ENCODE measurements around the gene AKT1. TPM values are rescaled to one million over a fixed set of nuclear protein-coding genes. Genes with fewer than 3 reads are reported as not detected.
A peak's percentile ranks its signal among the peaks of the same experiment; 100 is the strongest.

AKT1 gene
- total RNA-seq, 1 experiment from 2014 or later, result 176 TPM

GRCh38 chr14:104799244-104800014, 3.9 kb upstream of the AKT1 start:
- DNase-seq (ENCODE audit: low read depth in 1 of 2, low spot score in 2 of 2), result no peak
- Histone ChIP-seq H3K4me3 (no peak overlapping the region), H3K9me3 (replicated peaks) (0 out of 2 replicates have a peak, but pooled peaks cover under 1% of the 10 kb centered on the region)

DNA sequence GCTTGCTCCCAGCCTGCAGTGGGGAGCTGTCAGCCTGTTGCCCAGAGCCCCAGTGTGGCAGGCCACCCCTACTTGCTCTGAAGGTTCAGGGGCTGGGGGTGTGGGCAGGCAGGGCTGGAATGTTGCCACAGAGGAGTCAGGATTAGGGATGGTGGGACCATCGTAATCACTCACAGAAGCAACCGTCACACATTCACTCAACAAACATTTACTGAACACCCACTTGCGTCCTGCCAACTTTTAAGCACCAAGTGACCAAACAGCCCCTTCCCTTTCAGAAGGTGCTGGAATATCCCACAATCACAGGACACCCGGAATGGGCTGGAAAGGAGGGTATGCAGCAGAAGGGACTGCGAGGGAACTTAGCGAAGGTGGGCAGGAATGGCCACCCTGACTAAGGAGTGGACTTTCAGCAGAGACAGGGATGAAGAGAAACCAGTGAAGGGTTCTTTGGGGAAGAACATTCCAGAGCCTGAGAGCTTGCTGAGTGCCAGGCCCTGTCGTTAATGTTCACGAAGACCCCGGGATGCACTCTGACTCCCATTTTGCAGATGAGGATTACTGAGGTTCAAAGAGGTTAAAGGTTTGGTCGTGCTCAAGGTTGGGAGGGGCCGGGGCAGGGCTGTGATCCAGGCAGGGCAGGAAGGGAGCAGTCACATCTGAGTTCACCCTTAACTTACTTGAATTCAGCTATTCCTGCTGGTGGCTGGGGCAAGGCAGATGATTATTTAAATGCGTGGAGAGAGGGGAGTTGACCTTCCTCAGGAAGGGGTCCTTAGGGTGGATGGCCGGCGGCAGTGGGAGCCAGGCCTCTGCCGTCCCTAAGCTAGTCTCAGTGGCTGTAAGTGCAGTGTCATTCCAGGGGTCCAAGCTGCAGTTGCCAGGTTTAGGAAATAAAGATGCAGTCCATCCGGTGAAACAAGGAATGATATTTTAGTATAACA, 3.0 kb upstream of the AKT1 start:
- Histone ChIP-seq H3K4me1 (replicated peaks) (peaks cover 39% of the 10 kb centered on the region), H3K36me3 (peaks cover 14% of the 10 kb centered on the region), H3K4me3 (no peak overlapping the region), H3K27me3 (replicated peaks) (no peaks in the 10 kb centered on the region), H3K27ac (no peak overlapping the region), H3K9me3 (replicated peaks) (0 out of 2 replicates have a peak, but pooled peaks cover 2% of the 10 kb centered on the region)
- DNase-seq (ENCODE audit: low read depth in 1 of 2, low spot score in 2 of 2), result no peak

More at GRCh38 chr14:104799244-104800014, 3.9 kb upstream of the AKT1 start:
- peaks cover 31% of the 10 kb centered on the region for H3K4me1 ChIP-seq (replicated peaks)
- no peaks in the 10 kb centered on the region for H3K27me3 ChIP-seq (replicated peaks)
- H3K27ac ChIP-seq, result no peak overlapping the region
- peaks cover 6% of the 10 kb centered on the region for H3K36me3 ChIP-seq

DNA sequence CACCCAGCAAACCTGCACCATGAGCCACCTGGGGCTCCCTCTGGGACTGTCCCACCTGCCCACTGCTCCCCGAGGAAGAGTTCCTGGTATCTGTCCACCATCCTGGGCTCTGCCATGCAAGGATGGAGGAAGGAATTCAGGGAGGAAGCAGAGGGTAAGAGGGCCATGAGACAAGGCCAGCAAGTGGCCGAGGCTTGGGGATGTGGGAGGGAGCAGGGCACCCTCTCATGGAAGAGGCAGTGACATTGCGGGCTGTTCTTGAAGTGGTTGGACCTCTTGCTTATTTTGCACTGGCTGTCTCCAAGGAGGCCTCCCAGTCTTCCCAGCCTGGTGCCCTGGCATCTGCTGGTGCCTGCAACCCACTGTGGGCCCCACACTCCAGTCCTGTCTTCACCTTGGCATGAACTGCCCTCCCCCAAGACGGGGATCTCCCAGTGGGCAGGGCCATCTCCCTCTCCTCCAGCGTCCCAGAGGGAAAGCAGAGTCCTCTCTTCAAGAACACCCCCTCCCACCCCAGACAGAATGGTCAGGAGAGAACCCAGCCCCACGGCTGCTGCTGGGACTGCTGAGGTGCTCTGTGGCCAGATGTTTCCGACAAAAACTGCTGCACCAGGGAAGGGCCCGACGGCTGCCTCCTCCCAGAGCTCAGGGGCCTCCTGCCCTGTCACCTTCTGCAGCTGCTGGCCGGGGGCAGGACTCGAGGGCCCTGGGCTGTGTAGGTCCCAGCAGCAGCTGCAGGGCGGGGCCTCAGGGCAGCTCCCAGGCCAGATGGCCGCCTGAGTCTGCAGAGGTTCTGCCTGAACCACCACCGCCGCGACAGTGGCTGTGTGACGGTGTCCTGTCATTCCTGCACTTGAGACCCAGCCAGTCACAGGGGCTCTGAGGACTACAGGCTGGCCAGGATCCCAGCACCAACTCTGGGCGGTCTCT, 1.8 kb upstream of the AKT1 start:
- H3K4me1 ChIP-seq (replicated peaks), result peaks cover 42% of the 10 kb centered on the region
- no peak for DNase-seq (ENCODE audit: low read depth in 1 of 2, low spot score in 2 of 2)
- no peak overlapping the region for H3K27ac ChIP-seq
- no peak overlapping the region for H3K4me3 ChIP-seq
- H3K27me3 ChIP-seq (replicated peaks), result no peaks in the 10 kb centered on the region
- H3K36me3 ChIP-seq, result peaks cover 24% of the 10 kb centered on the region
- H3K9me3 ChIP-seq (replicated peaks), result 0 out of 2 replicates have a peak, but pooled peaks cover 2% of the 10 kb centered on the region

DNA sequence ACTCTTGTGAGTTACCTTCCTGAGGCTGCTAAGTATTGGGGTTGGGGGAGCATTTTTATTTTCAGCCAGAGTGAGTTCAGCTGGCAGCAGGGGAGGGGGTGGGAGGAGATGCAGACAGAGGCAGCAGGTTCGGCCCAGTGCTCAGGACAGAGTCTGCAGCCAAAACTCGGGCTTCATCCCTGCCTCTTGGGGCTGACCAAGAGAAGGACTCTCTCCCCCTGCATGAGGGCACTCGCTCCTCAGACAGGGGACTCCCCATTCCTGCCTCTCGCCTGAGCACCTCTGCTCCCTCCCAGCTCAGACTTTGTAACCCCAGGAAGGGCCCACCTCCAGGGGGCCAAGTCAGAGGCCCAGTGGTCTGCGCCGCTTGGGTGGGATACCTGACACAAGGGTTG, 1.1 kb upstream of the AKT1 start:
- H3K27me3 ChIP-seq (replicated peaks), result no peaks in the 10 kb centered on the region
- H3K4me1 ChIP-seq (replicated peaks), result peaks cover 42% of the 10 kb centered on the region
- H3K36me3 ChIP-seq, result peaks cover 31% of the 10 kb centered on the region
- 0 out of 2 replicates have a peak, but pooled peaks cover 2% of the 10 kb centered on the region for H3K9me3 ChIP-seq (replicated peaks)
- DNase-seq (ENCODE audit: low read depth in 1 of 2, low spot score in 2 of 2), result no peak
- H3K4me3 ChIP-seq, result no peak overlapping the region
- H3K27ac ChIP-seq, result no peak overlapping the region

GRCh38 chr14:104795781-104796686, 486 bp upstream of the AKT1 start:
- 0 out of 2 replicates have a peak, but pooled peaks cover 2% of the 10 kb centered on the region for H3K9me3 ChIP-seq (replicated peaks)
- H3K4me1 ChIP-seq (replicated peaks), result peaks cover 35% of the 10 kb centered on the region
- no peak overlapping the region for H3K27ac ChIP-seq
- peak overlapping the region; percentile 95 for H3K4me3 ChIP-seq
- H3K27me3 ChIP-seq (replicated peaks), result no peaks in the 10 kb centered on the region
- no peak for DNase-seq (ENCODE audit: low read depth in 1 of 2, low spot score in 2 of 2)
- peaks cover 38% of the 10 kb centered on the region for H3K36me3 ChIP-seq

GRCh38 chr14:104794631-104794992, 936 bp downstream of the AKT1 start:
- H3K4me3 ChIP-seq, result peak overlapping the region; percentile 95
- peaks cover 50% of the 10 kb centered on the region for H3K36me3 ChIP-seq
- 0 out of 2 replicates have a peak, but pooled peaks cover 2% of the 10 kb centered on the region for H3K9me3 ChIP-seq (replicated peaks)
- peak in 1 of 2 experiments; percentile 37 for DNase-seq (ENCODE audit: low read depth in 1 of 2, low spot score in 2 of 2)
- H3K27ac ChIP-seq, result peak overlapping the region; percentile 42; the same call in 1 of the 2 replicates
- no peaks in the 10 kb centered on the region for H3K27me3 ChIP-seq (replicated peaks)
- H3K4me1 ChIP-seq (replicated peaks), result peaks cover 32% of the 10 kb centered on the region

- peak; percentile 36 to 70 for DNase-seq (ENCODE audit: low read depth in 1 of 2, low spot score in 2 of 2)
- H3K9me3 ChIP-seq (replicated peaks), result 0 out of 2 replicates have a peak, but pooled peaks cover 2% of the 10 kb centered on the region
- no peak overlapping the region for H3K27ac ChIP-seq
Measured at GRCh38 chr14:104794099-104794498, 1.4 kb downstream of the AKT1 start.

GRCh38 chr14:104793703-104793959, 1.9 kb downstream of the AKT1 start:
- DNase-seq (ENCODE audit: low read depth in 1 of 2, low spot score in 2 of 2), result no peak
- peaks cover 32% of the 10 kb centered on the region for H3K4me1 ChIP-seq (replicated peaks)
- 0 out of 2 replicates have a peak, but pooled peaks cover 2% of the 10 kb centered on the region for H3K9me3 ChIP-seq (replicated peaks)
- H3K27ac ChIP-seq, result no peak overlapping the region
- peaks cover 60% of the 10 kb centered on the region for H3K36me3 ChIP-seq
- H3K27me3 ChIP-seq (replicated peaks), result no peaks in the 10 kb centered on the region
- H3K4me3 ChIP-seq, result peak overlapping the region; percentile 95

More at GRCh38 chr14:104794099-104794498, 1.4 kb downstream of the AKT1 start:
- peaks cover 55% of the 10 kb centered on the region for H3K36me3 ChIP-seq
- peak overlapping the region; percentile 95 for H3K4me3 ChIP-seq
- no peaks in the 10 kb centered on the region for H3K27me3 ChIP-seq (replicated peaks)
- H3K4me1 ChIP-seq (replicated peaks), result peaks cover 32% of the 10 kb centered on the region

DNA sequence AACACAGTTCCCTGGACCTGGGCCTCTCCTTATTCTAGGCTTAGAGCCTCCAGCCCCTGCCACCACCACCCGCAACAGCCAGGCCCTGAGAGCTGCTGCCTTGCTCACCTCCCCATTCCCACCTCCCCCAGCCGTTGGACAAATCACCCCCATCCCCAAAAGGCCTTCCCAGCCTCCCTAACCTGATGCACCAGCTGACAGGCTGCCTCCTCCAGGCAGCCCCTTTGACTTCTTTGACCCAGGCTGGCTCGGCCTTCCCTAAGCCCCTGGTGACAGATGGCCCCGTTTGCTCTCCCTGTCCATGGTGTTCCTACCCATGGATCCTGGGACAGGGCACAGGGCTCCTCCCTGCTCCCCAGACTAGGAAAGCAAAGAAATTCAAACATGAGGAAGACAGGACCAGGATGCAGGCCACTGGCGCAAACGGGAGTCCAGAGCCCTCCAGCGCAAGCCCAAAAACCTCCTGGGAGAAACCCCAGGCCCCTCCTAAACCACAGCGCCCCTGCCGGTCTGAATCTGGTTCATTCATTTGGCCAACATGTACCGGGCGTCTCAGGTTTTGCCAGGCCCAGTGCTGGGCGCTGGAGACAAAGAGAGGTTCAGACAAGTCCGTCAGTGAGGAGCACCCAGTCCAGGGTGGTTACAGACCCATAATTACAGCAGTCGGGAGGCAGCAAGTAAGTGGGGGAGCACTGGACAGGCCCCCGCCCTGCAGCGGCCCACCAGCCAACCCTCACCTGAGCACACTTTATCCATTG, 2.4 kb downstream of the AKT1 start:
- no peak overlapping the region for H3K4me3 ChIP-seq
- H3K36me3 ChIP-seq, result peaks cover 65% of the 10 kb centered on the region
- 0 out of 2 replicates have a peak, but pooled peaks cover 2% of the 10 kb centered on the region for H3K9me3 ChIP-seq (replicated peaks)
- H3K4me1 ChIP-seq (replicated peaks), result peaks cover 32% of the 10 kb centered on the region
- H3K27ac ChIP-seq, result no peak overlapping the region
- DNase-seq (ENCODE audit: low read depth in 1 of 2, low spot score in 2 of 2), result no peak
- H3K27me3 ChIP-seq (replicated peaks), result no peaks in the 10 kb centered on the region

GRCh38 chr14:104792101-104792884, 3.3 kb downstream of the AKT1 start:
- peaks cover 27% of the 10 kb centered on the region for H3K4me1 ChIP-seq (replicated peaks)
- no peak overlapping the region for H3K27ac ChIP-seq
- H3K9me3 ChIP-seq (replicated peaks), result 0 out of 2 replicates have a peak, but pooled peaks cover 2% of the 10 kb centered on the region
- H3K36me3 ChIP-seq, result peaks cover 73% of the 10 kb centered on the region
- DNase-seq (ENCODE audit: low read depth in 1 of 2, low spot score in 2 of 2), result no peak
- no peak overlapping the region for H3K4me3 ChIP-seq
- no peaks in the 10 kb centered on the region for H3K27me3 ChIP-seq (replicated peaks)

DNA sequence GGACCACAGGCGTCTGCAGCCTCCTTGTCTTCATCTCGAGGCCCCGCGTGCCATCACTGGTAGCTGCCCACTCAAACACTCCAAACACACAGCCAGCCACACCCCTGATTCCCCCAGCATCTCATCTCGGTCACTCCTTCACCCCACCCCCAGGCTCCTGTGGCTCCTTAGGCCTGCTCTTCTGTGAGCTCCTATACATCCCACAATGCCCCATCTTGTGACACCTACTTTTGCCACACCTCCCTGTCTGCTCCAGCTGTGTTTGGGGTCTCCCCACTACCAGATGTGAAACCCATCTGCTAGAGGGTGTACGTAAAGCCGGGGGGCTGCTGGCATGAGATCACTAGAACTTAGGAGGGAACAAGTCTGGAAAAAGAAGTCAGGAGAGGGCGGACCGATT, 4.1 kb downstream of the AKT1 start:
- no peak overlapping the region for H3K27ac ChIP-seq
- no peak for DNase-seq (ENCODE audit: low read depth in 1 of 2, low spot score in 2 of 2)

More for the DNA sequence above, 4.1 kb downstream of the AKT1 start:
- Histone ChIP-seq H3K9me3 (replicated peaks) (0 out of 2 replicates have a peak, but pooled peaks cover 2% of the 10 kb centered on the region), H3K36me3 (peaks cover 80% of the 10 kb centered on the region), H3K27me3 (replicated peaks) (no peaks in the 10 kb centered on the region), H3K4me1 (replicated peaks) (peaks cover 25% of the 10 kb centered on the region), H3K4me3 (no peak overlapping the region)
